Measurements from ENCODE around the gene CSTF1. TPM values are rescaled to one million over a fixed set of nuclear protein-coding genes. Genes with fewer than 3 reads are reported as not detected.

CSTF1 gene
- total RNA-seq, 2 donors from 2014 or later: 68.5 to 88.7 TPM

DNA sequence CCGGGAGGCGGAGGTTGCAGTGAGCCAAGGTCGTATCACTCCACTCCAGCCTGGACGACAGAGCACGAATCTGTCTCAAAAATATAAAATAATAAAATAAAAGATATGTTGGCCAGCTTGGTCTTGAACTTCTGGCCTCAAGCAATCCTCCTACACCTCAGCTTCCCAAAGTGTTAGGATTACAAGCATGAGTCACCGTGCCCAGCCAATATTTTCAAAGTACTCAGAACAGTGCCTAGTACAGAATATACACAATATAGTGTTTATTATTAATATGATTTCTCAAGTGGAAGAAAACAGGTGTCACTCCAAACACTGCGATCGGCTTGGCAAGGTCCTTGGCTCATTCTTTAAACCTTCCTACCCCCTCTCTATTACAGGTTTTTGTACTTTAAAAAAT, 30.5 kb upstream of the CSTF1 start:
- H3K9me3 Mint-ChIP-seq: no peaks in the 10 kb centered on the region
- no peak for ATAC-seq
- no peak overlapping the region for H3K27ac Mint-ChIP-seq
- no peak for DNase-seq (ENCODE audit: low spot score in 2 of 2)
- H3K36me3 Mint-ChIP-seq: peaks cover 0 to 1% of the 10 kb centered on the region in 2 donors

DNA sequence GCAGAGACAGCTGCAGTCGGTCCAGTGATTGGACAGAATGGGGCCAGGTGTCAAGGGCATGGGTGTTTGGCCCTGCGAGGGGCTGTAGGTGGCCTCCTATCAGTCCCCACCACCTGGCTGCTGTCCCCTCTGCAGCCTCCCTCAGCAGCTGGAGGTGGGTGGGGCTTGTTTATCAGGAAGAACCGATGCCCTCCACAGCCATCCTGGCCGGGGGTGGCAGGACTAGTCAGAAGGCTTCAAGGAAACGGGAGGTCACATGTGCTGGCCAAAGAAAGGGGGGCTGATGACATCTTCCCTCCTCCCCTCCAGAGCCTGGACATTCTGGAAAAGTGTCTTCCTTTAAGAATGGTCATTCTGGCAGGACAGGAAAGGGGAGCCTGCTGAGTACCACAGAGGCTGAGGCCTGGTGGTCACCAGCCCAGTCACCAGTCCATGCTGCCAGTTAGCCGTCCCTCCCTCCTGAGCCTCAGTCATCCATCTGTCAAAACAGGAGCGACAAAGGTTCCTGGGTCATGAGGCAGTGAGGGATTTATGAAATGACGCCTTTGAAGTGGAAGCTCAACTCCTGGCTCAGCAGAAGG, 29.5 kb upstream of the CSTF1 start:
- ATAC-seq (no peak), DNase-seq (ENCODE audit: low spot score in 2 of 2) (no peak)
- Mint-ChIP-seq H3K36me3 (peaks cover 0 to 5% of the 10 kb centered on the region in 2 donors), H3K9me3 (no peaks in the 10 kb centered on the region), H3K27ac (peak overlapping the region in 1 of 2 donors; percentile 44)

DNA sequence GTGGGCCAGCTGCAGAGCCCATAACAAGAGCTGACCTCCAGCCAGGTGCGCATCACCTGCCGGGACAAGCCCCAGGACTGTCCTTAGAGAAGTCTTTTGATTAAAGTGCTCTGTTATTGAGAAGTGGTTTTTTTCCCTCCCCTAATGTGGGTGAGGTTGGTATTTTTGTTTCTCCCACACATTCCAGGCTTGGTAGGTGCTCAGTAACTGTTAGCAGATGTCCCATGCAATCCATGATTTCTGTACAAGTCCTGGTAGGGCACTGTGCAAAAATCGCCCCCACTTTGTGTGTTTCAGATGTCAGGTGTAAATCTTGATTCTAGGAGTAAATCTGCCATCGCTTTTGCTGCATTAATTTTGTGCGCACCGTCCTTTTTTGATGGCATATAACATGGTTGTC, 29.0 kb upstream of the CSTF1 start:
- no peak for DNase-seq (ENCODE audit: low spot score in 2 of 2)
- Mint-ChIP-seq H3K36me3 (peaks cover 0 to 5% of the 10 kb centered on the region in 2 donors), H3K9me3 (no peaks in the 10 kb centered on the region), H3K27ac (no peak overlapping the region)
- ATAC-seq: no peak

DNA sequence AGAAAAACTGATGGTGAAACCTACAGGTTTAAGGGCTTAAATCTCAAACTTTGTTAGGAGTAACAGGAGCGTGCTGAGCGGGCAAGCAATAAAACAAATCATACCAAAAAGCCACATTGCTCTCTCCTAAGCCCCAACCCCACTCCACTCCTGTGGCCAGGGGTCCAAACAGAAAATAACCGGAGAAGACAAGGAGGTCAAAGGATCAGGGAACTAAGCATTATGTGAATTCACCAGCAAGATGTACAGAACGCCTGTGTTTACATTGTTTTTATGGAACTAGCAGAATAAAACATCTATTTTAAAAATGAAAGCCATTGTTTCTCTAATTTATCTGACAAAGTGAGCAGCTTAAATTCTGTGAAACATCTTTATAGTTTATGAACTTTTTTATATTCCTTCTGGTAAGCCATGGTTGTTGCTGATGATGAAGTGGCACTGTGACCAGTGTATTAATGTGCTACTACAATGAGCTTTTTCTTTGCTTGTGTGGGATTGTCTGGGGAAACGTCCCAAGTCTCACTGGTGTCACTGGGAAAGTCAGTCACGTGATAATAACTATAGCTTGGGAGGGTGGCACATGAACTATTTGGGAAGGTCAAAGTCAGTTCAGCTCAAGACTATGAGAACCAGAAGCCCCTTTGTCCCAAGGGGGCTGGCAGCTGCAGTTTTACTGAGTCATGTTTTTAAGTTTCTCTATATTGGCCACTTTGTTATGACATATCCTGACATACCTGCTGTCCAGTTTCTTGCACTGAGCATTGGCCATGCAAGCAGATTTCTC, 23.9 kb upstream of the CSTF1 start:
- Mint-ChIP-seq H3K9me3 (no peaks in the 10 kb centered on the region), H3K36me3 (peaks cover 14 to 16% of the 10 kb centered on the region in 2 donors), H3K27ac (peak overlapping the region in 1 of 2 donors; percentile 58)
- ATAC-seq (no peak), DNase-seq (ENCODE audit: low spot score in 2 of 2) (no peak)

DNA sequence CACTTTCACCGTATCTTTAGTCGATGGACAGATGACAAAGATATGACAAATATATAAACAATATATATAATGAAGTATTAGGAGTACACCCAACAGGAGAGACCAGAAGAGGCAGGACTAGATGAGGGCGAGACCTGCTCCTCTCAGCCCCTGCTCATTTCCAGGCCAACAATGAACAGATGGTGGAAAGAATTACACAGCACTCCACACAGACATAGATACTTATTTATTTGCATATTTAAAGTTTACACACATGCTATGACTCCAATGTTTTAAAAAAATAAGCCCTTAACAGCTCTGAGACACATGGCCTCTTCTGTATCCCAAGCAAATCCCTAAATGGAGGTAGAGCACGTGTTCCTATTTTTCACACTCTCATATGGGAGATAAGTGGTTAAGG, 23.3 kb upstream of the CSTF1 start:
- H3K36me3 Mint-ChIP-seq: peaks cover 14 to 16% of the 10 kb centered on the region in 2 donors

DNA sequence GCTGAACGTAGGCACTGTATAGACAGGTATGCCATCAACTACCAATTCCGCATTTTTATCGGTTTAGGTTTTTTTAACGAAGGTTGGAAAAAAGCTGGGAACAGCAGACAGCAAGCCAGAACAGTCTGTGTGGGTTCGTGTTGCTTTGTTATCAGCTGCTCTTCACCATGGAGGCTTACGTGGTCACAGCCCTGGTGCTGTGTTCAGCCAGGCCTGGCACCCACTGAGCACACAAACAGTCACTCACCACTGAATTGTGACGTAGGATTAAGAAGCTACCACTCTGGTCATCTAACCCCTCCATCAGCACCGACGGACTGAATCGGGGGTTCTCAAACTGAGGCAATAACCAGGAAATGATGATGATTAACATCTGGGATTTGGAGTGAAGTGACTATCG, 20.5 kb upstream of the CSTF1 start:
- DNase-seq (ENCODE audit: low spot score in 2 of 2) (no peak), ATAC-seq (no peak)
- Mint-ChIP-seq H3K36me3 (peaks cover 27 to 34% of the 10 kb centered on the region in 2 donors), H3K27ac (no peak overlapping the region), H3K9me3 (no peaks in the 10 kb centered on the region)

More for the DNA sequence above, 23.3 kb upstream of the CSTF1 start:
- Mint-ChIP-seq H3K27ac (peak overlapping the region in 1 of 2 donors; percentile 50), H3K9me3 (no peaks in the 10 kb centered on the region)
- DNase-seq (ENCODE audit: low spot score in 2 of 2) (no peak), ATAC-seq (no peak)

DNA sequence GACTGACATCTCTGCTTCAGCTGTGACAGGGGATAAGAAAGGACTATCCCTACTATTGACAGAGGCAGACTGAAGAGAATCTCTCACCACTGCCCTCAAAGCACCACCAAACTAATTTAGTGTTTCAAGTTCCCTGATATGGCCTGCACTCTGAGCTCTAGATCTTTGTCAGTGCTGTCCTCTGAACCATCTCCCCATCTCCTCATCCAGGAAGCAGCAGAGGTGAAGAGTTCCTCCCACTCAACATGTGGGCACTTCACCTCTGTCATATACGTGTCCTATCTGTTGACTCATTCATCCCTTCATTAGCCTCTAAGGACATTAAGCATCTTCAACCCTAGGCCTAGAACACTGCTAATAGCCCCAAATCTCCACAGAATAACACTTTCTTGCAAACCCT, 19.6 kb upstream of the CSTF1 start:
- DNase-seq (ENCODE audit: low spot score in 2 of 2) (no peak), ATAC-seq (peak; percentile 32 to 70)
- Mint-ChIP-seq H3K27ac (peak overlapping the region; percentile 36 to 45), H3K9me3 (no peaks in the 10 kb centered on the region), H3K36me3 (peaks cover 26 to 40% of the 10 kb centered on the region in 2 donors)

DNA sequence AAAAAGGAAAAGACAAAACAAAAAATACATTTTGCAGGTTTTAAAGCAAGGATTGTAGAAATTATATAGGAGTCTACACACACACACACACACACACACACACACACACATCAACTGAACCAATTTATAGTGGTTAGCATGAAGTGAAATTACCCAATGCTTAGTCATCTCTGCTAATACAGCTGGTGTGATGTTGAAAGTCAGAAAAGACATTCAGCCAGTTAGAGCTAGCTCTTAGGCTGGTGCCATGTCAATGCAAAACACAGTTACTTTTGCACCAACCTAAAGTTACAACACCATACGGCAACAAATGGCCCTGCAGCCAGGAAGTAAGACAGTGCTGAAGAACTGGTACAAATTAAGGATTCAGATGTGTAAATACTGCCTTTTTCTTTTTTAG, 18.5 kb upstream of the CSTF1 start:
- Mint-ChIP-seq H3K36me3 (peaks cover 32 to 51% of the 10 kb centered on the region in 2 donors), H3K27ac (no peak overlapping the region), H3K9me3 (no peaks in the 10 kb centered on the region)
- DNase-seq (ENCODE audit: low spot score in 2 of 2): no peak
- ATAC-seq: peak; percentile 65 to 92

DNA sequence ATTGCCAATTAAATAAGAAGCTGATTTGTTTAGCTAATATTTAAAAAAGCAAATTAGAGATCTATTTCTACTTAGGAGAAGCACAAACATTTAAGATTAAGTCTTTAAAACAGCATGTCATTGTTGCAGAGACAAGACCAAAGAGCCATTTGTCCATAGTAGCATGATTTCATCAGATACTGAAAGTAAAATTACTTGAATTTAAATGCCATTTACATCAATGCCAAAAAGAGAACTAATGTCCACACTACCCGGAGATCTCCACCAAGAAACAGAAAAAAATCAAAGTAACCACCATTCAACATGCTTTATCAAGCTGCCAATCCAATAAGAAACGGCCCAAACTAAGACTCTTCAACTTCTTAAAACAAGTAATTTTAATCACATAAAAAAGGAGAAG, 16.1 kb upstream of the CSTF1 start:
- Mint-ChIP-seq H3K36me3 (peaks cover 35 to 50% of the 10 kb centered on the region in 2 donors), H3K27ac (no peak overlapping the region), H3K9me3 (no peaks in the 10 kb centered on the region)
- DNase-seq (ENCODE audit: low spot score in 2 of 2) (no peak), ATAC-seq (no peak)

DNA sequence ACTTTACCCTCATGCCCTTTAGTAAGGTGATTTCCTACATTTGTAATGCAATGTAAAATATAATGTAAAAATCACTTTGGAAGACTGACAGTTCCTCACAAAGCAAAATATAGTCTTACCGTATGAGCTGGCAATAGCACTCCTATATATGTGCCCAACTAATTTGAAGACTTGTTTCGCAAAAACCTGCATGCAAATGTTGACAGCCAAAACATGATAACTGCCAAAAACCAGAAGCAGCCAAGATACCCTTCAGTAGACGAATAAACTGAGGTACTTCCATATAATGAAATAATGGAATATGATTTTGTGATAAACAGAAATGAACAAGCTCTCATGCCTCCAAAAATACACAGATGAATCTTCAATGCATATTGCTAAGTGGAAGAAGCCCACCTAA, 14.1 kb upstream of the CSTF1 start:
- DNase-seq (ENCODE audit: low spot score in 2 of 2): no peak
- H3K27ac Mint-ChIP-seq: no peak overlapping the region
- peaks cover 27 to 59% of the 10 kb centered on the region in 2 donors for H3K36me3 Mint-ChIP-seq
- ATAC-seq: no peak
- no peaks in the 10 kb centered on the region for H3K9me3 Mint-ChIP-seq

DNA sequence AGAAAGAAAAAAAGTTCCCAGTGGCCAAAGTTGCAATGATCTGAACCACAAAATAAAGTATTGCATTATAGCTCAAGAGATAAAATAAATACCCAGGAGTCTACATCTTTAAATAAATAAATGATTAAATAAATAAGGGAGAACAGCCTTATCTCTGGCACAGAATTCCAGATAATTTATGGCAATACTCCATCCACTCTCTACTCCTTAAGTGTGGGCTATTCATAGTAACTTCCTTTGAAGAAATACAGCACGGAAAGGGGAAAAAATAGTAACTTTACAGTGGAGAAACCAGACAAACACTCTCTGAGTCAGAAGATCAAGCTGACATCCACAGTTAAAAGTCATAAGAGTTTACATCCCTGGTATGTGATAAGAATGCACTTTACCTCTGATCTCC, 12.1 kb upstream of the CSTF1 start:
- Mint-ChIP-seq H3K27ac (no peak overlapping the region), H3K9me3 (no peaks in the 10 kb centered on the region), H3K36me3 (peaks cover 26 to 68% of the 10 kb centered on the region in 2 donors)
- ATAC-seq (no peak), DNase-seq (ENCODE audit: low spot score in 2 of 2) (no peak)

DNA sequence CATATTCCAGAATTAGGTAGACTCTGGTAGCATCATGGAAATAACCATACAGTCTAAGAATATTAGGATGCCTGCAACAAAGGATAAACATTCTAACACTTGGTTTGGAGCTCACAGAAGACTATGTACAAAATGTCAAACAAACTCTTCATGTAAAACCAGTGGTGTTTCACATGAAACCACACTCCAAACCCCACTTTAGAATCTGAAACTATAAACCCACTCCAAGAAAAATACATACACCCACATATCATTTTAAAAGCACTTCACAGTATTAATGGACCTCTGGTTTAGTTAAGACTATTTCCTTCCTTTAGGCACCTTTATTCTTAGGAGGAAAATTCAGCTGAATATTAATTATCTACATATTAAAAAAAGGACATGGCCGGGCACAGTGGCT, 10.9 kb upstream of the CSTF1 start:
- Mint-ChIP-seq H3K27ac (no peak overlapping the region), H3K9me3 (no peaks in the 10 kb centered on the region), H3K36me3 (peaks cover 24 to 67% of the 10 kb centered on the region in 2 donors)
- DNase-seq (ENCODE audit: low spot score in 2 of 2) (no peak), ATAC-seq (no peak)

DNA sequence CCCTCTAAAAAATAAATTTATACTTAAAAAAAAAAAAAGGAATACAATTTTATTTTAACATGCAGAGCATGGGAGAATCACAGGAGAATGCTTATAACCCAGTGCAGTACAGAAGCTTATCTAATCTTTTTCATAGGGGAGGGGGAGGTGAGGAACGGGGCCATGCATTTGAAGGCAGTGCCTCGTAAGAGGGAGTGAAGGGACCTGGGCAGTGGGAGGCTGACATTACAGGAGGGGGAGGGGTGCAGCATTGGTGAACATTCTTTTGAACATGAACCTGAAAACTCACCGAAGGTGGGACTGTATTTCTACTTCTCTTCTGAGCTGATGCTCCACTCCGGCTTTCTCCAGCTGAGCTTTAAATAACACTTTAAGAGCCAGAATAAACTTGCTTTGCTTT, 9.7 kb upstream of the CSTF1 start:
- peaks cover 18 to 62% of the 10 kb centered on the region in 2 donors for H3K36me3 Mint-ChIP-seq
- DNase-seq (ENCODE audit: low spot score in 2 of 2) (no peak), ATAC-seq (no peak)
- H3K27ac Mint-ChIP-seq: no peak overlapping the region
- no peaks in the 10 kb centered on the region for H3K9me3 Mint-ChIP-seq

DNA sequence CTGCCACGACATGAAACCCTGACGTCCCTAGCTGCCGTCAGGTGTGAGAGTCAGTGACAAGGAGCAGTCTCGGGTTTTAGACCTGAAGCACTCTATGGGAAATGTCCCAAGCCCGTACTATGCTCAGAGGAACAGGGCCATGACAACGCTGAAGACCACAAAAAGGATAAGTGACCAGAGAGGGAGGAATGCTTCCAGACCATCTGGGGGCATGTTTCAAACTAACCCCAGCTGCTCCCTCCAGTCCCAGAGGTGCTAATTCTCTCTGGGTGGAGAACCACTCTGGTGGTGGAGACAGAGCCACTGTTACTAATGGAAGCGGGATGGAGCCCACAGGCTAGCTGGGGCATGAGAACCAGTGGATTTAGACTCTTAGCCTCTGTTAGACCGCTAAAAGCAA, 9.1 kb upstream of the CSTF1 start:
- H3K9me3 Mint-ChIP-seq: no peaks in the 10 kb centered on the region
- ATAC-seq: no peak
- peak overlapping the region in 1 of 2 donors; percentile 46 for H3K27ac Mint-ChIP-seq
- peaks cover 18 to 56% of the 10 kb centered on the region in 2 donors for H3K36me3 Mint-ChIP-seq
- no peak for DNase-seq (ENCODE audit: low spot score in 2 of 2)

DNA sequence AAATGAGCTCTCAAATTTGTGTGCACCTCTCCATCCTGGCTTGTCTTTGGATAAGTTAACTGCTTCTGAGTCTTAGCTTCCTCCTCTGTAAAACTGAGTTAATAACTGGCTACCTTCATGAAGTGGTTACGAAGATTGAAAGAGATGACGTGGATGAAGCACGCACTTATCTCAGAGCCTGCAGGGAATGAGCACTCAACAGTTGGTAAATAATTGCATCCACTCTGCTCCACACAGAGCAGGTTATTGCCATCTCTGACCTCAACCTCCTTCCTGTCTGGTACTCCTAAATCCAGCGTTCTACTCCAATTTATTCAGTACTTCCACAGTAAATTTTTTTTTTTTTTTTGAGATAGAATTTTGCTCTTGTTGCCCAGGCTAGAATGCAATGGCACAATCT, 7.3 kb upstream of the CSTF1 start:
- Mint-ChIP-seq H3K9me3 (no peaks in the 10 kb centered on the region), H3K36me3 (peaks cover 25 to 44% of the 10 kb centered on the region in 2 donors), H3K27ac (no peak overlapping the region)
- ATAC-seq (no peak), DNase-seq (ENCODE audit: low spot score in 2 of 2) (no peak)

DNA sequence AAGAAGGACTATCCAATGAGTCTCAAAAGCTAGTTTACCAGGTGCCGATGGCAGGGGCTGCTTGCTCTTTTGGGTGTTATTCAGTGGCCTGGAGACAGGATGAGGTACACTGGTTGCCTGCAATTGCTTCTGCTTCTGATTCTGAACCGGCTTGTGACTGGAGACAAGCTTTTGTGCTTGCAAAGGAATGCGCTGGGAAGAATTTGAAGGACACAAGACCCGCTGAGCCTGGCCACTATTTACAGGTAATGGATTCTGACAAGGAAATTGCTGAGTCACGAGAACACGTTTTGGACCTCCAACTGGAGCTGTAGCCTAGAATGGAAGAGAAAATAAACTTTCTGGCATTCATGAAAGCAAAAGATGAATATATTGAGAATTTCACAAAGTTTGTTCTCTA, 6.2 kb upstream of the CSTF1 start:
- no peak for ATAC-seq
- H3K27ac Mint-ChIP-seq: peak overlapping the region in 1 of 2 donors; percentile 61
- no peaks in the 10 kb centered on the region for H3K9me3 Mint-ChIP-seq

DNA sequence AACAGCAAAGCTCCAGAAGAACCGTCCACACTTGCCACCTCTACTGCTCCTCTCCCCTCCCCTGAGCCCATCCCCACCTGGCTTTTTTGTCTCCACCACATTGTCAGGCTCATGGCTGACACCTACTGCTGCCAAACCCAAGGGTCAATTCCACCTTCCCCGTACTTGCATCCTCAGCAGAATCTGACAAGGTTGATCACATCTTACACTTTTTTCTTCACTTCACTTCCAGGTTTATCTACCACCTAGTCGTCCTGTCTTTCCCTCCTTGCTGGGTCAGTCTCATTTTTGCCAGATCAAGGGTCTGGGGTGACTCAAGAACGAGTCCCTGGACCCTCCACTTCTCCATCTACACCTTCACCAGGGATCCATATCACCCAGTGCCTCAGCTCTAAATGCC, 3.6 kb upstream of the CSTF1 start:
- no peaks in the 10 kb centered on the region for H3K9me3 Mint-ChIP-seq
- H3K27ac Mint-ChIP-seq: peak overlapping the region; percentile 5 to 30
- H3K36me3 Mint-ChIP-seq: peaks cover 22 to 34% of the 10 kb centered on the region in 2 donors
- ATAC-seq (no peak), DNase-seq (ENCODE audit: low spot score in 2 of 2) (no peak)

More for the DNA sequence above, 6.2 kb upstream of the CSTF1 start:
- peaks cover 26 to 44% of the 10 kb centered on the region in 2 donors for H3K36me3 Mint-ChIP-seq
- DNase-seq (ENCODE audit: low spot score in 2 of 2): no peak

DNA sequence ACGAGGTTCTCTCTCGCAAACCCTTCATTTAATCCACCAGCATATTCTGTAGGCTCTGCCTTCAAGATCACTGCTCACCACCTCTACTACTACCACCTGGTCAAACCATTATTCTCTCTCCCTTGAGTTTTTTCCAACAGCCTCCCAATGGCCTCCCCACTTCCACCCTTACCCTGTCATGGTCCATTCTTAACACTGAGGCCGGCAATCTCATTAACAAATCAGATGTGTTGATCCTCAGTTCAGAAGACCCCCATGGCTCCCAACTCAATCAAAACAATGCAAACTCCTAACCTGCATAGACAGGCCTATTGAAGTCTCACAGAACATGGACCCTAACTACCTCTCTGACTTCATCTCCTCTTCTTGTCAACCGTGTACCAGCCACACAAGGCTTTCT, 2.6 kb upstream of the CSTF1 start:
- Mint-ChIP-seq H3K9me3 (no peaks in the 10 kb centered on the region), H3K36me3 (peaks cover 18 to 35% of the 10 kb centered on the region in 2 donors), H3K27ac (peak overlapping the region in 1 of 2 donors; percentile 5)
- DNase-seq (ENCODE audit: low spot score in 2 of 2) (no peak), ATAC-seq (no peak)

All from activated naive CD4-positive, alpha-beta T cell treated with anti-CD3 and anti-CD28 coated beads, Interleukin-2, amount 50 U/mL, for 72 hours (primary cell).